GM21515 (cell line): ENCODE measurements around the gene DNAJB9.
A peak's percentile ranks its signal among the peaks of the same experiment; 100 is the strongest.

Experiments
- ATAC-seq: cut with Tn5 transposase; IDR thresholded peaks from one replicate; pipeline ENCODE4 v1.9.1; 2021; ENCODE audit not compliant: unreplicated experiment

Gene DNAJB9

DNA sequence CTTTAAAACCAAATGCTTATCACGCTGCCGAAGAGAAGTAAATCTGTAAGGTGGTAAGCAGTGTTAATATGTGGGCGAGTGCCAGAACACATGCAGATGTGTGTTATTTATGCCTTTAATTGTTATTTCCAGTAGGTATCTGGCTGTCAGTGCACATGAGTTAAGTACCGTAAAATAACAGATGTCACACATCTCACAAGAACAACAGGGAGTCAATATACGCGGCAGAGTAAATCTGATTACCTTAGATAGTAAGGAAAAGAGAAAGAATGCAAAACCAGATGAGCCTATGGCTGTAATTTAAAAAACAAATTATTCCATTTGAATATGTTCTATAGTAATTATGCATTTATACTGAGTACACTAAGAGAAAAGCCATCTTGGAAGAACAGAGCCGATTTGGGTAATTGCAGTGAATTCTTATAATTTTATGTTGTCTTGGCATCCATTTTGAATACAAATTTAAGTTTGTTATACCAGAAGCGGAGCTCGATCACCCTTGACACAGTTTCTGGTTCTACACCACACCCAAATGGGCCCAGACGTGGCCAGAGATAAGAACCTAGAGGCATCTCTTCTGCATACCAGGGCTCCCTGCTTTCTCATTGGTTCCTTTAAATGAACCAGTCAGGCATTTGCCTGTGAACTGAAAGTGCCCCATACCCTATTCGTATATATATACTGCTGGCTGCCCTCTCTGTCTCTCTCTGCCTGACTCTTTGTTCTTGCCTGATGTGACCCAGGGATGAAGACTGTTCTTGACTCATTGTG is 34.8 kb downstream of the DNAJB9 start:
- ATAC-seq = no peak

DNA sequence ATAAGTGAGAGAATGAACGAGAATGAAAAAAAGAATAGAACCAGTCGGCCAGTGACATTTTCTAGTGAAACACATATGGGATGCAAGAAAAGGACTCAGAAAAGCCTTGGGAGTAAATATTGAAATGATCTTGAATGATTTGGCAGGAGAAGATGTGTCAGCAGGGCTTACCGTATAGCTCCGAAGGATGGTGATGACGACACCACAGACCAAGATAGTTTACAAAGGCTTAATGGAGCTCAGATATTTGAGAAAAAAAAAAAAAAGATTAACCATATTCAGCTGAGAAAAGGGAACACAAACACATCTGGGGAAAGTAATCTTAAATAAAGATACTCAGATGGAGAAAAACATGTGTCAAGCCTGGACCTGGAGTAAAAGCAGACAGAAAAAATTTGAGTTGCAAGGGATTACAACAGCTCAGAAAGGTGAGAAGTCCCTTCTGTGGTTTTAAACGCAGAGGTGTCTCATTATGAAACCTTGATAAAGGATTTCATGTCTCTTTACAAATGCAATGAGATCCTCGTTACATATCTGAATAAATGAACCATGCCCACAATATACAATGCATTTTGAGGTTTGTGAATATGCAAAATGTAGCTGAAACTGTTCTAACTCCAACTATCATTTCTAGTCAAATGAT is 36.0 kb downstream of the DNAJB9 start:
- ATAC-seq = no peak

- no peak for ATAC-seq
These were observed 40.0 kb downstream of the DNAJB9 start for GRCh38 chr7:108609643-108610042.

DNA sequence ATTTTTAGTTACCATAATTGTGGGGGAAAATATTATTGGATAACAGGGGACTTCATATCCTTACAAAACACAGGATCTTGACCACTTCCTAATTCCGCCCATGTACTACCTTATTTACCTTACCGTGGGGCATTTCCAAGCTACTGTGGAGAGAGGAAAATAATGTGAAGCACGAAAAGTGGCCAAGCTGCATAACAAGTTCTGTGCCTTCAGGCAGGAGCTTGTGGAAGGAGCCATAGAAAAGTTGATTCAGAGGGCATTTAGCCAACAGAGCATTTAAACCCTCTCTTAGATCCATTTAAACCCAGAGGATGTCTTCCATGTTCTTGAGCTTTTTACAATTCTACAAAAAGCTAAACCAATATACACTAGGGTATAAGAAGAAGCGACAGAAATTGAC is 41.6 kb downstream of the DNAJB9 start:
- ATAC-seq = no peak

DNA sequence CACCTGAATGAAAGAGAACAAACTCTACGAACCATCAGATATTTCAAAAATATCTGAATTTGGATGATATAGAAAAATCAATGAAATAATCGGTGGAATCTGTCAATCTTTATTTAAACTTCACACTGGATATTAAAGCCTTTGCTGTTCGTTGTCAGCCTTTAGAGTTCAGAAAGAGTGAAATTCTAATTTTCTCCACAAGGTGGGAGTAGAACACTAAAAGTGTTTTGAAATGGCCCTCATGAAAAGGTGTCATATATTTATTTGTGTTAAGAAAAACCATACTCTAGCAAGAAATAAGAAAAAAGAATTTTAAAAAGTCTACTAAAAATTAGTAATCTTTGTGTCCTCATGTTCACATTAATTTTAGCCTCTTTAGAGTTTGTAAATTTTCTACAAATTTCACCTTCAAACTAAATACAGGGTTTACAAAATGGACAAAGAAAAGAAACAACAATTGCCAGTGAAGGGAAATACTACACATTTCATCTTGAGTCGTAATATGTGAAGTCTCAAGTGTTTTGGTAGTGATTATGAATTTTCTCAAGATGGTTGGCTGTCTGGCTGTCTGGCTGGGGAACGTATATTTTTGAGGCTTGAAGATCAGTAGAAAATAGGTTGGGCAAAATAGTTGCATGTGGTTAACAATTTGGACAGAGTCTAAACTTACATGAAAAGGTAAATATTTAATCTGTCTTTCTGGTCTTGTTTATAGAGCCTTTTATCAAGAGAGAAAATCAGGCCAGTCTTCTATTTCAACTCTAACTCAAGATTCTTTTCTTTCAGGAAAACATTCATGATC is 43.7 kb downstream of the DNAJB9 start:
- ATAC-seq = peak; percentile 87

DNA sequence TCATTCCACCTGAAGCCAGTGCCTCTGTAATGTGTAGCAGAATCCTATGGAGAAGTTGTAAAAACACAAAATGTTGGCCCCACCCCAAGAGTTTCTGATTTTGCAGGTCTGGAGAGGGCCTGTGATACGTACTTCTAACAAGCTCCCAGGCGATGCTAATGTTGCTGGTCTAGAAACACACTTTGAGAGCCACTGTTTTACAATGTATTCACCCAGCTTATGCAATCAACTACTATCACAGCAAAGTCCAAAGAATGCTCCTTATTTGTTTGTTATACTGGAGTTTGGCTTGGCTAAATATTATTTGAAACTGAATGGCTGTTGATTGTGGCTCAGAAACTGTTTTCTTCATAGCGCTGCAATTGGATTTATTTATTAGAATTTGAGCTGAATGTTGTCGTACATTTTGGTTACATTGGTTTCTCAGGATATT is 44.3 kb downstream of the DNAJB9 start:
- ATAC-seq = no peak

DNA sequence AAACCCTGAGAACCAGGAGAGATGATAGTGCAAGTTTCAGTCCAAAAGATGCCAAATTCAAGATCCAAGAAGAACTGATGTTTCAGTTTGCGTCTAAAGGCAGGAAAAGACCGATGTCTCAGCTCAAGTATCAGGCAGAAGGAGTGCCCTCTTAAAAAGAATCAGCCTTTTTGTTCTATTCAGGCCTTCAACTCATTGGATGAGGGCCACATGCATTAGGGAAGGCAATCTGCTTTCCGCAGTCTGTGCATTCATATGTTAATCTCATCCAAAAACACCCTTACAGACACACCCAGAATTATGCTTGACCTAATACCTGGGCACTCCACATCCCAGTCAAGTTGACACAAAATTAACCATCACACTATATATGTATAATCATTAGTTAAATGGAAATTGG is 45.2 kb downstream of the DNAJB9 start:
- ATAC-seq = no peak

- ATAC-seq = no peak
These were observed 48.4 kb downstream of the DNAJB9 start for GRCh38 chr7:108618056-108618455.

DNA sequence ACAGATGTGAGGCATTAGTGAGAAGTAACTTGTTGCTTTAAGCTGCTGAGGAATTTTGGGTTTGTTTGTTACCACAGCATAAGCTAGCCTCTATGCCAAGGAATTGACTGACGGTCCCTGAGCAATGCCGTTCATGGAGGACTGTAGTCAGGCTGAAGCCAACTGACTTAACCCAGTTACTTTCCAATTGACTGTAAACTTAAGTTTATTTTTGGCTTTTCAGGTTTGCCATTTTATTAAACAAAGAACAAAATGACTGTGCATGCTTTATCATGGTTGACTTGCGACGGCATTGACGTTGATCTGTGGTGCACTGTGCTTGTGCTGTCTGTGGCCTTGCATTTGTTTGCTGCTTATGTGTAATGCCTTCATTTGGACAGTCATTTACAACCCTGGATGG is 53.5 kb downstream of the DNAJB9 start:
- peak; percentile 72 for ATAC-seq
